OCI-LY1 (cell line): ENCODE data around the gene PDE6B.

Experiments used
- CTCF ChIP-seq: fragments of 200-600 bp; sonication (generic), shearing (Covaris generic); IDR thresholded peaks from 2 replicates; pipeline ENCODE4 v1.5.1; 2017; ENCODE audit warnings: mild to moderate bottlenecking, antibody characterized with exemption, low read length, moderate library complexity, mixed read lengths
- EZH2 ChIP-seq: fragments of 200-600 bp; sonication (generic), shearing (Covaris generic); IDR thresholded peaks from 2 replicates; pipeline ENCODE4 v1.8.0; 2017; ENCODE audit warnings: borderline replicate concordance, mixed run types, mild to moderate bottlenecking, antibody characterized with exemption, low read length, moderate library complexity, mixed read lengths

- TF ChIP-seq CTCF (no peak), EZH2 (no peak)
Observed at GRCh38 chr4:620201-620600, 5.2 kb upstream of the PDE6B start.
